Astrocyte (in vitro differentiated cells and primary cell): ENCODE measurements around the gene AGRN. TPM values are rescaled to one million over a fixed set of nuclear protein-coding genes. Genes with fewer than 3 reads are reported as not detected.

Experiments
- DNase-seq: peaks from one replicate; pipeline ENCODE4 v3.0.0-alpha.2; 2010; ENCODE audit warnings: low read depth
- FAIRE-seq: peaks from 2 replicates; lab custom pipeline; 2011; peaks lifted over from hg19 to GRCh38; lab: Jason Lieb, UNC
- H2AFZ ChIP-seq: 2 replicates; pipeline ENCODE4 v1.6.0; 2012; ENCODE audit warnings: low read depth, low read length, inconsistent platforms
- H3K27ac ChIP-seq: 2 replicates; pipeline ENCODE4 v1.5.1; 2011; ENCODE audit warnings: low read depth, low read length, inconsistent platforms
- H3K27me3 ChIP-seq: 2 replicates; pipeline ENCODE4 v1.6.0; 2011; ENCODE audit warnings: low read length, inconsistent platforms; ENCODE audit not compliant: insufficient read depth
- H3K36me3 ChIP-seq: 2 replicates; pipeline ENCODE4 v1.5.1; 2011; ENCODE audit warnings: low read length, inconsistent platforms; ENCODE audit not compliant: insufficient read depth
- H3K4me1 ChIP-seq: 2 replicates; pipeline ENCODE4 v1.5.1; 2011; ENCODE audit warnings: low read length, inconsistent platforms; ENCODE audit not compliant: insufficient read depth
- H3K4me2 ChIP-seq: 2 replicates; pipeline ENCODE4 v1.6.0; 2012; ENCODE audit warnings: low read length, inconsistent platforms
- H3K4me3 ChIP-seq: 2 replicates; pipeline ENCODE4 v1.5.1; 2011; ENCODE audit warnings: low read depth, mild to moderate bottlenecking, low read length, inconsistent platforms; ENCODE audit not compliant: insufficient read depth
- H3K79me2 ChIP-seq: 2 replicates; pipeline ENCODE4 v1.6.0; 2012; ENCODE audit warnings: mild to moderate bottlenecking, low read length, inconsistent platforms; ENCODE audit not compliant: insufficient read depth
- H3K9ac ChIP-seq: 2 replicates; pipeline ENCODE4 v1.6.0; 2012; ENCODE audit warnings: mild to moderate bottlenecking, low read length, inconsistent platforms
- H3K9me3 ChIP-seq: 2 replicates; pipeline ENCODE4 v1.5.1; 2012; ENCODE audit warnings: low read depth, mild to moderate bottlenecking, low read length, inconsistent platforms; ENCODE audit not compliant: insufficient read depth
- H4K20me1 ChIP-seq: 2 replicates; pipeline ENCODE4 v1.6.0; 2012; ENCODE audit warnings: low read length, inconsistent platforms; ENCODE audit not compliant: insufficient read depth
- H3K27ac Mint-ChIP-seq: one replicate; pipeline ENCODE4 v1.8.0; 2021; ENCODE audit warnings: mild to moderate bottlenecking, mixed read lengths; ENCODE audit not compliant: unreplicated experiment
- H3K27me3 Mint-ChIP-seq: one replicate; pipeline ENCODE4 v1.8.0; 2021; ENCODE audit warnings: low read depth, mixed read lengths; ENCODE audit not compliant: unreplicated experiment
- H3K36me3 Mint-ChIP-seq: one replicate; pipeline ENCODE4 v1.8.0; 2021; ENCODE audit warnings: low read depth, mixed read lengths; ENCODE audit not compliant: unreplicated experiment
- H3K4me1 Mint-ChIP-seq: one replicate; pipeline ENCODE4 v1.8.0; 2021; ENCODE audit warnings: low read depth, mixed read lengths; ENCODE audit not compliant: unreplicated experiment
- H3K4me3 Mint-ChIP-seq: one replicate; pipeline ENCODE4 v1.8.0; 2021; ENCODE audit warnings: mild to moderate bottlenecking, moderate library complexity, mixed read lengths; ENCODE audit not compliant: unreplicated experiment
- H3K9me3 Mint-ChIP-seq: one replicate; pipeline ENCODE4 v1.8.0; 2021; ENCODE audit warnings: mild to moderate bottlenecking, mixed read lengths; ENCODE audit not compliant: unreplicated experiment
- CTCF ChIP-seq: IDR thresholded peaks from 2 replicates; pipeline ENCODE4 v1.5.1; 2011; ENCODE audit warnings: low read depth, mild to moderate bottlenecking, inconsistent platforms, low read length, moderate library complexity; ENCODE audit not compliant: insufficient read depth
- EZH2 ChIP-seq: IDR thresholded peaks from 2 replicates; pipeline ENCODE4 v1.6.1; 2012; ENCODE audit warnings: mild to moderate bottlenecking, low read length, inconsistent platforms; ENCODE audit not compliant: insufficient read depth
- total RNA-seq: library from RNA; stranded (reverse); gene quantifications from 2 replicates; pipeline ENCODE4 v1.2.1, GENCODE V29; 2021

The AGRN gene
- total RNA-seq, 1 donor from 2014 or later: 589 TPM

- Mint-ChIP-seq H3K4me1 (peaks cover 18% of the 10 kb centered on the region), H3K9me3 (no peaks in the 10 kb centered on the region), H3K27ac (no peak overlapping the region), H3K27me3 (no peaks in the 10 kb centered on the region), H3K36me3 (peaks cover 7% of the 10 kb centered on the region), H3K4me3 (no peak overlapping the region)
- H3K4me3 ChIP-seq: no peak overlapping the region
- H3K4me2 ChIP-seq: no peak overlapping the region
- no peak for DNase-seq
- peaks cover 22% of the 10 kb centered on the region for H4K20me1 ChIP-seq
- H3K36me3 ChIP-seq: no peaks in the 10 kb centered on the region
- H3K27ac ChIP-seq: no peak overlapping the region
- no peaks in the 10 kb centered on the region for H3K9me3 ChIP-seq
- no peaks in the 10 kb centered on the region for H3K79me2 ChIP-seq
- H3K4me1 ChIP-seq: peaks cover 25% of the 10 kb centered on the region
- H2AFZ ChIP-seq: no peak overlapping the region
- TF ChIP-seq EZH2: no peak
- no peak for TF ChIP-seq CTCF
- no peak for FAIRE-seq
- H3K27me3 ChIP-seq: no peaks in the 10 kb centered on the region
- H3K9ac ChIP-seq: no peak overlapping the region
Observed at GRCh38 chr1:1003618-1004419, 16.1 kb upstream of the AGRN start.

- no peaks in the 10 kb centered on the region for H3K27me3 ChIP-seq
- DNase-seq (no peak), FAIRE-seq (no peak)
- peaks cover 18% of the 10 kb centered on the region for H3K4me1 Mint-ChIP-seq
- peak overlapping the region; percentile 69 for H3K4me3 Mint-ChIP-seq
- H3K9ac ChIP-seq: peak overlapping the region; percentile 20
- no peak overlapping the region for H3K4me2 ChIP-seq
- no peaks in the 10 kb centered on the region for H3K9me3 ChIP-seq
- H3K4me3 ChIP-seq: no peak overlapping the region
- H2AFZ ChIP-seq: no peak overlapping the region
- H3K79me2 ChIP-seq: no peaks in the 10 kb centered on the region
- H3K36me3 ChIP-seq: no peaks in the 10 kb centered on the region
- H3K4me1 ChIP-seq: peaks cover 22% of the 10 kb centered on the region
- no peaks in the 10 kb centered on the region for H3K27me3 Mint-ChIP-seq
- no peaks in the 10 kb centered on the region for H3K9me3 Mint-ChIP-seq
- H3K27ac Mint-ChIP-seq: peak overlapping the region; percentile 47
- TF ChIP-seq EZH2: no peak
- TF ChIP-seq CTCF: no peak
- peaks cover 22% of the 10 kb centered on the region for H4K20me1 ChIP-seq
- no peak overlapping the region for H3K27ac ChIP-seq
- H3K36me3 Mint-ChIP-seq: peaks cover 9% of the 10 kb centered on the region
Observed at GRCh38 chr1:1004420-1004779, 15.5 kb upstream of the AGRN start.
